Endothelial cell of umbilical vein (primary cell): Measurements from ENCODE around the gene GET4. TPM values are rescaled to one million over a fixed set of nuclear protein-coding genes. Genes with fewer than 3 reads are reported as not detected.

Experiments
- BruUV-seq: library from RNA; stranded (reverse); fragments of 400-500 nt; replicated peaks from 2 replicates; lab custom pipeline; 2021; lab: Mats Ljungman, UMichigan
- CTCF ChIA-PET: fragments of 300-600, 350-600 bp; sonication (Branson Sonifier 250); formaldehyde crosslinking; loops from one replicate; lab custom pipeline; 2021; ENCODE audit warnings: antibody characterized with exemption, inconsistent platforms; lab: Charles Lee
- POLR2A ChIA-PET: fragments of 300-600, 350-600 bp; sonication (Branson Sonifier 250); formaldehyde crosslinking; loops from one replicate; lab custom pipeline; 2021; ENCODE audit warnings: antibody characterized with exemption, inconsistent platforms; lab: Charles Lee
- DNase-seq: peaks from one replicate; pipeline ENCODE4 v3.0.0-alpha.2; 2011; ENCODE audit warnings: low read depth, low spot score
- FAIRE-seq: peaks from 2 replicates; lab custom pipeline; 2011; peaks lifted over from hg19 to GRCh38; lab: Jason Lieb, UNC
- H2AFZ ChIP-seq: 2 replicates; pipeline ENCODE4 v1.6.0; 2012; ENCODE audit warnings: low read depth, low read length, control low read depth, inconsistent platforms
- H3K27ac ChIP-seq: 2 replicates; pipeline ENCODE4 v1.5.1; 2011; ENCODE audit warnings: low read depth, mild to moderate bottlenecking, control low read depth, low read length, moderate library complexity; ENCODE audit not compliant: insufficient read depth
- H3K27me3 ChIP-seq, 2 experiments: 2 replicates each; pipeline versions ENCODE4 v1.6.0 to v1.6.1; 2011; ENCODE audit warnings: low read length in 2 of 2, mixed read lengths in 1 of 2; ENCODE audit not compliant: control insufficient read depth in 2 of 2, insufficient read depth in 2 of 2
- H3K36me3 ChIP-seq, 2 experiments: 2 replicates in 1 of 2; 3 replicates in 1 of 2; pipeline ENCODE4 v1.5.1; 2011; ENCODE audit warnings: low read length in 2 of 2, mild to moderate bottlenecking in 1 of 2, moderate library complexity in 1 of 2; ENCODE audit not compliant: control insufficient read depth in 2 of 2, insufficient read depth in 2 of 2; ENCODE audit errors: extremely low read depth in 1 of 2
- H3K4me1 ChIP-seq: 3 replicates; pipeline ENCODE4 v1.5.1; 2011; ENCODE audit warnings: mild to moderate bottlenecking, low read length; ENCODE audit not compliant: control insufficient read depth, insufficient read depth; ENCODE audit errors: extremely low read depth
- H3K4me2 ChIP-seq: 2 replicates; pipeline ENCODE4 v1.6.1; 2011; ENCODE audit warnings: low read length, control low read depth, mixed read lengths; ENCODE audit not compliant: insufficient read depth
- H3K4me3 ChIP-seq, 3 experiments: fragments of 200-600 bp in 1 of 3; sonication (generic), shearing (Covaris generic) in 1 of 3; replicated peaks in 1 of 3; 2 replicates each; pipeline ENCODE4 v1.5.1; 2011 to 2016; ENCODE audit warnings: control low read depth in 3 of 3, low read length in 3 of 3, mild to moderate bottlenecking in 2 of 3, inconsistent platforms in 1 of 3, low read depth in 1 of 3, moderate library complexity in 1 of 3; ENCODE audit not compliant: insufficient read depth in 1 of 3
- H3K79me2 ChIP-seq: 2 replicates; pipeline ENCODE4 v1.6.0; 2012; ENCODE audit warnings: low read length, inconsistent platforms; ENCODE audit not compliant: control insufficient read depth, insufficient read depth
- H3K9ac ChIP-seq: replicated peaks from 2 replicates; pipeline ENCODE3; 2011; ENCODE audit warnings: low read length, control low read depth; ENCODE audit not compliant: insufficient read depth; ENCODE audit errors: extremely low read depth
- H3K9me1 ChIP-seq: replicated peaks from 3 replicates; pipeline ENCODE4 v1.6.0; 2011; ENCODE audit warnings: mild to moderate bottlenecking, low read length; ENCODE audit not compliant: control insufficient read depth, insufficient read depth; ENCODE audit errors: extremely low read depth
- H3K9me3 ChIP-seq: replicated peaks from 2 replicates; pipeline ENCODE4 v1.5.1; 2012; ENCODE audit warnings: low read length, inconsistent platforms; ENCODE audit not compliant: control insufficient read depth, insufficient read depth
- H4K20me1 ChIP-seq: replicated peaks from 2 replicates; pipeline ENCODE3; 2011; ENCODE audit warnings: mild to moderate bottlenecking, low read length; ENCODE audit not compliant: control insufficient read depth, insufficient read depth; ENCODE audit errors: extremely low read depth
- EZH2 ChIP-seq: IDR thresholded peaks from 2 replicates; pipeline ENCODE4 v1.6.1; 2012; ENCODE audit warnings: borderline replicate concordance, low read depth, mild to moderate bottlenecking, moderate library complexity, low read length, inconsistent platforms; ENCODE audit not compliant: severe bottlenecking
- FOS ChIP-seq: IDR thresholded peaks from 2 replicates; pipeline ENCODE4 v1.6.1; 2011; ENCODE audit warnings: mild to moderate bottlenecking, low read length, moderate library complexity, borderline replicate concordance; ENCODE audit not compliant: insufficient read depth
- GATA2 ChIP-seq: IDR thresholded peaks from 2 replicates; pipeline ENCODE4 v1.7.0; 2011; ENCODE audit warnings: low read depth, mild to moderate bottlenecking, moderate library complexity, mixed read lengths, low read length; ENCODE audit not compliant: insufficient read length, insufficient read depth
- JUN ChIP-seq: IDR thresholded peaks from 2 replicates; pipeline ENCODE4 v1.6.1; 2011; ENCODE audit warnings: borderline replicate concordance, low read depth; ENCODE audit not compliant: insufficient read length, insufficient read depth
- MYC ChIP-seq: IDR thresholded peaks from one replicate; pipeline ENCODE4 v1.6.1; 2011; ENCODE audit warnings: mild to moderate bottlenecking, low read depth, low read length
- POLR2A ChIP-seq: IDR thresholded peaks from 2 replicates; pipeline ENCODE4 v1.6.1; 2012; ENCODE audit warnings: low read depth, mild to moderate bottlenecking, control low read depth, low read length
- POLR2AphosphoS5 ChIP-seq: IDR thresholded peaks from 2 replicates; pipeline ENCODE4 v1.6.1; 2012; ENCODE audit warnings: low read depth, mild to moderate bottlenecking, control low read depth, low read length, moderate library complexity; ENCODE audit not compliant: insufficient read depth
- dilution Hi-C: fragments of 300-500 bp; cut with MboI; formaldehyde crosslinking; loops from one replicate; pipeline ENCODE4 v1.15.0; 2019; ENCODE audit warnings: low sequenced_read_pairs; ENCODE audit not compliant: extremely low pct_ligation_motif_present
- intact Hi-C: fragments of 100-400 bp; cut with micrococcal nuclease; formaldehyde crosslinking; loops from one replicate; pipeline ENCODE4 v1.10.0; 2022
- polyA plus RNA-seq, 4 experiments: library from polyadenylated mRNA; depleted of rRNA in 3 of 4; stranded (reverse) in 3 of 4; unstranded in 1 of 4; fragments of >200 nt; gene quantifications; 2 replicates each; pipeline versions ENCODE4 v1.2.1 to v1.2.3, GENCODE V29; 2011 to 2012; ENCODE audit warnings: missing spikeins in 1 of 4
- total RNA-seq: library from RNA; stranded (reverse); gene quantifications from 2 replicates; pipeline ENCODE4 v1.2.3, GENCODE V29; 2021
- TF ChIP-seq, protein P1 (sequence below): IDR thresholded peaks from 2 replicates; pipeline ENCODE4 v1.6.1; 2011; ENCODE audit not compliant: insufficient read depth, insufficient read length
- TF ChIP-seq, protein P2 (sequence below), 2 donors: IDR thresholded peaks; 1 replicate in 1 of 2; 2 replicates in 1 of 2; pipeline ENCODE4 v1.5.1; 2011; ENCODE audit warnings: low read length in 2 of 2, mild to moderate bottlenecking in 2 of 2, moderate library complexity in 2 of 2, control low read depth in 1 of 2, inconsistent platforms in 1 of 2, low read depth in 1 of 2; ENCODE audit not compliant: insufficient read depth in 1 of 2; ENCODE audit errors: extremely low read depth in 1 of 2

Gene GET4
- total and polyA plus RNA-seq, 2 donors (not counting 3 experiments of a cell fraction or from before 2014, with no cell fraction given): 48.4 to 58.1 TPM

DNA sequence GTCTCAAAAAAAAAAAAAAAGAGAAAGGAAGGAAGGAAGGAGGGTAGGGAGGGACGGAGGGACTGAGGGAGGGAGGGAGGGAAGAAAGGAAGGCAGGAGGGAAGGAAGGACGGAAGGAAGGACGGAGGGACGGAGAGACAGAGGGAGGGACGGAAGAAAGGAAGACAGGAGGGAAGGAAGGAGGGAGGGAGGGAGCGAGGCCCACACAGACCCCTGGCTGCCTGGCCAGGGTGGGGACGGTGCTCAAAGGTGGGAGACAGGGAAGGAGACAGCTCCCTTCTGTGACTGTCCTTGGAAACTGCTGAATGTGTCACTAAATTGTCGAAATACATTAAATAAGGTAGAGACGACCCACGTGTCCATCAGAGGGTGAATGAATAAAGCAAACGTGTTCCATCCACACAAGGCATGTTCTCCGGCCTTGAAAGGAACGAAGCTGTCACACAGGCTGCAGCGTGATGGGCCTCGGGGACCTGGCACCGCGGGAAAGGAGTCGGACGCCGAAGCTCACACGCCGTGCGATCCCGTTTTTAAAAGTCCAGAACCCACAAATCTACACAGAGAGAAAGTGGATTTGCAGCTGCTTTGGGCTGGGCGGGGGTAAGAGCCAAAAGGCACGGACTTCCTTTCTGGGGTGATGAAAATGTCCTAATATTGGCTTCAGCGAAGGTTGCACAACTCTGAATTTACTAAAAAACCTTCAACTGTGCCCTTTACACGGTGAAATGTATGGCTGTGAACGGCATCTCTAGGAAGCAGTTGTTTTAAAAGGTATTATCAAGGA is 54.8 kb downstream of the GET4 start:
- BruUV-seq: no TSS peak
- POLR2A ChIA-PET: no interaction called here
- no peak overlapping the region for H3K27ac ChIP-seq
- intact Hi-C loops: no loop called here
- no peaks in the 10 kb centered on the region for H3K79me2 ChIP-seq
- H4K20me1 ChIP-seq: no peaks in the 10 kb centered on the region
- no peak overlapping the region for H3K4me2 ChIP-seq
- H3K9ac ChIP-seq: no peak overlapping the region
- no peaks in the 10 kb centered on the region for H3K9me1 ChIP-seq
- no peak for FAIRE-seq
- no peaks in the 10 kb centered on the region for H3K4me1 ChIP-seq
- TF ChIP-seq GATA2 (no peak), FOS (no peak), POLR2AphosphoS5 (no peak), MYC (no peak), POLR2A (no peak), JUN (no peak), EZH2 (no peak)
- TF ChIP-seq, protein P1, sequence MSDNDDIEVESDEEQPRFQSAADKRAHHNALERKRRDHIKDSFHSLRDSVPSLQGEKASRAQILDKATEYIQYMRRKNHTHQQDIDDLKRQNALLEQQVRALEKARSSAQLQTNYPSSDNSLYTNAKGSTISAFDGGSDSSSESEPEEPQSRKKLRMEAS: no peak
- TF ChIP-seq, protein P2, sequence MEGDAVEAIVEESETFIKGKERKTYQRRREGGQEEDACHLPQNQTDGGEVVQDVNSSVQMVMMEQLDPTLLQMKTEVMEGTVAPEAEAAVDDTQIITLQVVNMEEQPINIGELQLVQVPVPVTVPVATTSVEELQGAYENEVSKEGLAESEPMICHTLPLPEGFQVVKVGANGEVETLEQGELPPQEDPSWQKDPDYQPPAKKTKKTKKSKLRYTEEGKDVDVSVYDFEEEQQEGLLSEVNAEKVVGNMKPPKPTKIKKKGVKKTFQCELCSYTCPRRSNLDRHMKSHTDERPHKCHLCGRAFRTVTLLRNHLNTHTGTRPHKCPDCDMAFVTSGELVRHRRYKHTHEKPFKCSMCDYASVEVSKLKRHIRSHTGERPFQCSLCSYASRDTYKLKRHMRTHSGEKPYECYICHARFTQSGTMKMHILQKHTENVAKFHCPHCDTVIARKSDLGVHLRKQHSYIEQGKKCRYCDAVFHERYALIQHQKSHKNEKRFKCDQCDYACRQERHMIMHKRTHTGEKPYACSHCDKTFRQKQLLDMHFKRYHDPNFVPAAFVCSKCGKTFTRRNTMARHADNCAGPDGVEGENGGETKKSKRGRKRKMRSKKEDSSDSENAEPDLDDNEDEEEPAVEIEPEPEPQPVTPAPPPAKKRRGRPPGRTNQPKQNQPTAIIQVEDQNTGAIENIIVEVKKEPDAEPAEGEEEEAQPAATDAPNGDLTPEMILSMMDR (IDR thresholded peaks at IDR 0.05; ENCODE audit: extremely low read depth in 1 of 2, insufficient read depth in 1 of 2, low read depth in 1 of 2, low read length in 2 of 2): no peak
- no peaks in the 10 kb centered on the region for H3K27me3 ChIP-seq
- CTCF ChIA-PET: interaction anchor here (0.6 kb wide), 1 partner anchor 23 kb away, joined by 3 read pairs; no protein-coding TSS in a partner anchor
- H2AFZ ChIP-seq: no peak overlapping the region
- H3K36me3 ChIP-seq: no peaks in the 10 kb centered on the region
- dilution Hi-C loops: no loop called here
- no peaks in the 10 kb centered on the region for H3K9me3 ChIP-seq
- no peak for DNase-seq
- H3K4me3 ChIP-seq: no peak overlapping the region
